Retinal pigment epithelial cell (primary cell): ENCODE results near the gene SDC4.

ENCODE experiments used
- DNase-seq: peaks from one replicate; pipeline ENCODE4 v3.0.0-alpha.2; 2010; ENCODE audit warnings: low read depth
- H3K4me3 ChIP-seq: 2 replicates; pipeline ENCODE4 v1.5.1; 2011; ENCODE audit warnings: mild to moderate bottlenecking, low read length, control low read depth, moderate library complexity
- CTCF ChIP-seq: conservative IDR thresholded peaks from 2 replicates; pipeline ENCODE4 v1.5.1; 2011; ENCODE audit warnings: low read depth, low read length, control low read depth, inconsistent platforms

SDC4 gene

GRCh38 chr20:45311589-45312211 lies 36.5 kb downstream of the SDC4 start:
- peak; percentile 76 for TF ChIP-seq CTCF
- H3K4me3 ChIP-seq = no peak overlapping the region
- no peak for DNase-seq

GRCh38 chr20:45309075-45309474 lies 39.1 kb downstream of the SDC4 start:
- DNase-seq = no peak
- TF ChIP-seq CTCF = no peak
- H3K4me3 ChIP-seq = no peak overlapping the region

GRCh38 chr20:45308117-45308778 lies 40.0 kb downstream of the SDC4 start, which contains the start of gene MATN4:
TSS of gene MATN4 (minus strand) at chr20:45308299. CDS start at chr20:45305582, 2,717 bp downstream.
- no peak within 1 kb of the TSS for H3K4me3 ChIP-seq
- no peak for DNase-seq
- peak; percentile 10 for TF ChIP-seq CTCF

- no peak for DNase-seq
- TF ChIP-seq CTCF = no peak
- H3K4me3 ChIP-seq = no peak overlapping the region
These were observed 41.1 kb downstream of the SDC4 start for GRCh38 chr20:45307076-45307640.

- H3K4me3 ChIP-seq = no peak within 1 kb of the TSS
- DNase-seq = no peak
- peak; percentile 78 for TF ChIP-seq CTCF
These were observed 41.7 kb downstream of the SDC4 start, which contains the start of gene RBPJL for GRCh38 chr20:45306431-45306982. TSS of gene RBPJL (plus strand) at chr20:45306840. CDS start at chr20:45306923, 83 bp downstream.

GRCh38 chr20:45305262-45305661 lies 43.0 kb downstream of the SDC4 start:
- H3K4me3 ChIP-seq = no peak overlapping the region
- peak; percentile 25 for TF ChIP-seq CTCF
- no peak for DNase-seq
